KOPT-K1 (cell line): ENCODE results near the gene NKD2.

Experiments used
- H3K27ac ChIP-seq: fragments of 200-600 bp; sonication (generic); 2 replicates; pipeline ENCODE4 v1.5.1; 2016; ENCODE audit warnings: antibody characterized with exemption, mild to moderate bottlenecking, low read depth, low read length; ENCODE audit not compliant: poor library complexity, severe bottlenecking
- H3K36me3 ChIP-seq: fragments of 200-600 bp; sonication (generic); 2 replicates; pipeline ENCODE4 v1.5.1; 2017; ENCODE audit warnings: antibody characterized with exemption, mild to moderate bottlenecking, low read length, moderate library complexity; ENCODE audit not compliant: insufficient read depth
- H3K9me3 ChIP-seq: fragments of 200-600 bp; sonication (generic); 2 replicates; pipeline ENCODE4 v1.5.1; 2017; ENCODE audit warnings: antibody characterized with exemption, low read length, mild to moderate bottlenecking; ENCODE audit not compliant: insufficient read depth, poor library complexity, severe bottlenecking

NKD2 gene

DNA sequence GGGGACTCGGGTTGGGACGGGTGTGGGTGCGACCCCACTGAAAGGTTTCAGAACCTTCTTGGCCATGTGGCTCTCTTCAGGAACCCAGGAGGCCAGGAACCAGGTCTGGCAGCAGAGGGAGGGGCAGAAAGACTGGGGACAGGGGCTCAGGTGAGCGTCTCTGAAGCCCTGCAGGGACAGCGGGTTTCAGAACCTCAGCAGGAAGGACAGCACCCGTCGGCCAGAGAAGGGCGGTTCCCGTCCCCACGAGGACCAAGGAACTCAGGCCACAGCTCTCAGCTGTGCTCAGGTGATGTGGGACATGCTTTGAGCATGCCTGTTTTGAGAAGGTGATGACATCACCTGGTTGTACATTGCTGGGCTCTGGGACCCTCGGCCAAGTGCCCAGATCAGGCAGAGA lies 77.5 kb downstream of the NKD2 start:
- peaks cover 49% of the 10 kb centered on the region; the same call in 1 of the 2 replicates for H3K36me3 ChIP-seq
- H3K27ac ChIP-seq = no peak overlapping the region
- no peaks in the 10 kb centered on the region for H3K9me3 ChIP-seq

DNA sequence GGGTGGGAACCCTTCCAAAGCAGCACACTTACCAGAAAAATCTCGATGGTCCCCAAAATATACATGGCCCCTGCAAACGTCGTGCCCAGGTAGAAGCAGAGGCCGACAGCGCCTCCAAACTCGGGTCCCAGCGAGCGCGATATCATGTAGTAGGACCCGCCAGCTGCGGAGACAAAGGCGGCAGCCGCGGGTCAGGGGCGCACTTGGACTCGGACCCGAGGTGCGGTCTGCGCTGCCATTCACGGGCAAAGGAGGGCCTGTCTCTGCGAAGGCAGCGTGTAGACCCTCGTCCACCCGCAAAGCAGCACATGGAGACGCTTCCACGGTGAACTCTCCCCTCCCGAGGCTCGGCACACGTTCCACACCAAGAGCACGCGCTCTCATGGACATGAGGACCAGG lies 78.3 kb downstream of the NKD2 start:
- peaks cover 48% of the 10 kb centered on the region; the same call in 1 of the 2 replicates for H3K36me3 ChIP-seq
- no peaks in the 10 kb centered on the region for H3K9me3 ChIP-seq
- no peak overlapping the region for H3K27ac ChIP-seq

DNA sequence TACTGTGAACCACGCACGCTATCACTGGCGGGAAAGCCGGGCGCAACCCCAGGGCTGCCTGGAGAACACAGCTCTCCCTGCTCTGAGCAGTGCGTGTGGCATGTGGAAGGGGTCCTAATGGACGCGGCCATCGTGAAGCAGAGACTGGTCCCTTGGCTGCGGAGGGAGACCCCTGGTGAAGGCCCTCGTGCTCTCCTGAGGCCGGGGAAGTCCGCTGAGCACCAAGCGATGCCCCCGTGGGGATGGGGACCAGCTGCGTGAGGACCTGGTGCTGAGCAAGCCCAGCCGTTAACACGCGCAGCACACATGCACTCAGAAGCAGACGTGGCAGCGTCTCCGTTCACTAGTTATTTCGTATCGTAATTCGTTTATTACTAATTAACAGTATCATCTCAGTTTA lies 78.8 kb downstream of the NKD2 start:
- H3K9me3 ChIP-seq = no peaks in the 10 kb centered on the region
- H3K36me3 ChIP-seq = peaks cover 54% of the 10 kb centered on the region; the same call in 1 of the 2 replicates
- no peak overlapping the region for H3K27ac ChIP-seq

DNA sequence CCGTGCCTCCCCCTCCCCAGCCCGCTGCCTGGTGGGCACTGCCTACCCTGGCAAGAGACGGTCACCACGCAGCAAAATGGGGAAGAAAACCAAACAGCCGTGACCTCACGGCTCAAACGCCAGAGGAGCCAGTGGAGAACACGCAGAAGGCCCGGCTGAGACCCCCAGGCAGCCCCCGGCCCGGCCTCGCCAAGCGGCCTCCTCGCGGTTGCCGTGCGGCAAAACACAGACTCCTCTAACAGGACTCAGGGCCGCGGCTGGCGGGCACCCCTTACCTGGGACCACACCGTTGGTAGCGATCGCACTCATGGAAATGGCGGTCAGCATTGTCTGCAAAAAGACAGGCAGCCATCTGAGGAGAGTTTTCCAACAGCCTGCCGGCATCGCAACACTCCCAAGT lies 79.4 kb downstream of the NKD2 start:
- Histone ChIP-seq H3K27ac (no peak overlapping the region), H3K9me3 (no peaks in the 10 kb centered on the region), H3K36me3 (peaks cover 59% of the 10 kb centered on the region; the same call in 1 of the 2 replicates)
